ENCODE measurements around the gene THSD1. TPM values are rescaled to one million over a fixed set of nuclear protein-coding genes. Genes with fewer than 3 reads are reported as not detected.

The THSD1 gene
- total and polyA plus RNA-seq, 9 of the 15 experiments (the other 6 are each of a cell fraction or from before 2014, with no cell fraction given): 0.01 to 0.11 (median 0.04) TPM; not detected in 2

DNA sequence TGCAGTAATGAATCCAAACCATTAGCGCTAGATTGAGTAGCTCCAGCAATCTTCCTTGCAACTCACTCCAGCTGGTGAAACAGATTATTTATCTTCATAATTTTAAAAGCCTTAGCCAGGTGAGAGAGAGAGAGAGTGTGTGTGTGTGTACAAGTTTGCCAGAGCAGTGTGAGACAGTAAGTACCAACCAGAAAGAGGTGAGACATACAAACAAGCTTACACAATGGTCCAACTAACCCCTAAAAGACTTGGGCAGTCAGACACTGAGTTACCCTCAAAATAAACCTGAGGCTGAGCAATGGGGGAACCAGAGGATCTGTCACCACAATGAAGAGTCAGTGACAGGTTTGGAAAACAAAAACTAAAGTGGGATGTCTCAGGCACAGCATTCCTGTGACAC, 8.1 kb upstream of the THSD1 start (continued):
- TF ChIP-seq, protein P1, sequence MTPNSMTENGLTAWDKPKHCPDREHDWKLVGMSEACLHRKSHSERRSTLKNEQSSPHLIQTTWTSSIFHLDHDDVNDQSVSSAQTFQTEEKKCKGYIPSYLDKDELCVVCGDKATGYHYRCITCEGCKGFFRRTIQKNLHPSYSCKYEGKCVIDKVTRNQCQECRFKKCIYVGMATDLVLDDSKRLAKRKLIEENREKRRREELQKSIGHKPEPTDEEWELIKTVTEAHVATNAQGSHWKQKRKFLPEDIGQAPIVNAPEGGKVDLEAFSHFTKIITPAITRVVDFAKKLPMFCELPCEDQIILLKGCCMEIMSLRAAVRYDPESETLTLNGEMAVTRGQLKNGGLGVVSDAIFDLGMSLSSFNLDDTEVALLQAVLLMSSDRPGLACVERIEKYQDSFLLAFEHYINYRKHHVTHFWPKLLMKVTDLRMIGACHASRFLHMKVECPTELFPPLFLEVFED (CRISPR knock-in tag; conservative IDR thresholded peaks at IDR 0.05): no peak
- TF ChIP-seq, protein P2, sequence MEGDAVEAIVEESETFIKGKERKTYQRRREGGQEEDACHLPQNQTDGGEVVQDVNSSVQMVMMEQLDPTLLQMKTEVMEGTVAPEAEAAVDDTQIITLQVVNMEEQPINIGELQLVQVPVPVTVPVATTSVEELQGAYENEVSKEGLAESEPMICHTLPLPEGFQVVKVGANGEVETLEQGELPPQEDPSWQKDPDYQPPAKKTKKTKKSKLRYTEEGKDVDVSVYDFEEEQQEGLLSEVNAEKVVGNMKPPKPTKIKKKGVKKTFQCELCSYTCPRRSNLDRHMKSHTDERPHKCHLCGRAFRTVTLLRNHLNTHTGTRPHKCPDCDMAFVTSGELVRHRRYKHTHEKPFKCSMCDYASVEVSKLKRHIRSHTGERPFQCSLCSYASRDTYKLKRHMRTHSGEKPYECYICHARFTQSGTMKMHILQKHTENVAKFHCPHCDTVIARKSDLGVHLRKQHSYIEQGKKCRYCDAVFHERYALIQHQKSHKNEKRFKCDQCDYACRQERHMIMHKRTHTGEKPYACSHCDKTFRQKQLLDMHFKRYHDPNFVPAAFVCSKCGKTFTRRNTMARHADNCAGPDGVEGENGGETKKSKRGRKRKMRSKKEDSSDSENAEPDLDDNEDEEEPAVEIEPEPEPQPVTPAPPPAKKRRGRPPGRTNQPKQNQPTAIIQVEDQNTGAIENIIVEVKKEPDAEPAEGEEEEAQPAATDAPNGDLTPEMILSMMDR (IDR thresholded peaks at IDR 0.05 in 2 of 3, conservative IDR thresholded peaks at IDR 0.05 in 1 of 3; ENCODE audit: insufficient read depth in 2 of 3, low read depth in 1 of 3, low read length in 3 of 3): no peak

DNA sequence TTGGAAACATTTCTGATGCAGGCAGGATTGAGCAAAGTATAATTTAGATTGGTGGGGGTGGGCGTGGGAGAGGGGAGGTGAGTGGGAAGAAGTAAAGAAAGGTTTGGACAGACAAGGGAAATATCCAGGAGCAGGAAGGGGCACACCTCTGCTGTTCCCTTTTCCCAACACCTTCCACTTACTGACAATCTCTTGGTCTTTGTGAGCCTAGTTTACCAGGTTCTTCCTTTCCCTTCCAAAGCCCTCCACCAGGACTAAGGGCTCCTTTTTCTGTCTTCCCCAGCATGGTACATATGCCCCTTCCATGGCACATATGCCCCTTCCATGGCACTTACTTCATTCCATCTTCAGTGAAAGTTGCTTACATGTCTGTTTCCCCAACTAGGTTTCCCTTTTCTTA, 6.2 kb upstream of the THSD1 start:
- CTCF ChIA-PET (ENCODE audit: low intra/inter-chr PET ratio): no interaction called here
- Histone ChIP-seq H4K20me1 (replicated peaks; ENCODE audit: control insufficient read depth, insufficient read depth, low read length) (no peaks in the 10 kb centered on the region), H3K9me1 (ENCODE audit: control insufficient read depth, insufficient read depth, low read length) (no peaks in the 10 kb centered on the region), H3K9me3 (replicated peaks; ENCODE audit: control insufficient read depth, insufficient read depth, low read depth, low read length) (no peaks in the 10 kb centered on the region), H3K4me2 (ENCODE audit: insufficient read depth, low read length) (no peak overlapping the region), H3K4me3 (no peak overlapping the region), H2AFZ (ENCODE audit: low read depth, low read length) (no peak overlapping the region), H3K9ac (ENCODE audit: insufficient read depth in 1 of 2, low read depth in 2 of 2, low read length in 2 of 2) (no peak overlapping the region), H3K4me1 (replicated peaks in 1 of 2; ENCODE audit: control insufficient read depth in 2 of 2, insufficient read depth in 2 of 2, low read length in 2 of 2) (no peaks in the 10 kb centered on the region), H3K79me2 (ENCODE audit: control insufficient read depth, insufficient read depth, low read length) (no peaks in the 10 kb centered on the region), H3K36me3 (ENCODE audit: control insufficient read depth, insufficient read depth, low read length) (peaks cover 49% of the 10 kb centered on the region; the same call in 2 of the 3 replicates), H3K27ac (ENCODE audit: extremely low read depth, low read depth, low read length) (no peak overlapping the region), H3K27me3 (ENCODE audit: control insufficient read depth in 2 of 2, insufficient read depth in 2 of 2, low read length in 2 of 2) (no peaks in the 10 kb centered on the region)
- DNase-seq (ENCODE audit: extremely low read depth in 1 of 4, low spot score in 3 of 4) (no peak), ATAC-seq (no peak), FAIRE-seq (no peak)
- 50% methylated on average over 1 of the region's 1 CpG for WGBS (ENCODE audit: insufficient coverage, low coverage, missing lambda C conversion rate)
- intact Hi-C loops (cut with micrococcal nuclease) (no loop called here), in situ Hi-C loops (cut with MboI) (no loop called here)
- POLR2A ChIA-PET: no interaction called here
- no TSS peak for BruUV-seq (replicated peaks)
- TF ChIP-seq ZNF165 (CRISPR knock-in tag; IDR thresholded peaks at IDR 0.05; ENCODE audit: borderline replicate concordance) (no peak), CBX2 (IDR thresholded peaks at IDR 0.05; ENCODE audit: insufficient read depth, low read length, poor library complexity, severe bottlenecking) (no peak), CREB1 (IDR thresholded peaks at IDR 0.05) (no peak), CREB1 (CRISPR knock-in tag; IDR thresholded peaks at IDR 0.05) (no peak), ZNF431 (CRISPR knock-in tag; IDR thresholded peaks at IDR 0.05) (no peak), TRIM24 (IDR thresholded peaks at IDR 0.05) (no peak), HMGN3 (IDR thresholded peaks at IDR 0.05; ENCODE audit: borderline replicate concordance, extremely low read depth, insufficient read length, low read depth, low read length) (no peak), MYBL2 (IDR thresholded peaks at IDR 0.05; ENCODE audit: low read depth) (no peak), MYBL2 (CRISPR knock-in tag; IDR thresholded peaks at IDR 0.05; ENCODE audit: borderline replicate concordance) (no peak), SIRT6 (IDR thresholded peaks at IDR 0.05; ENCODE audit: low read depth, low read length) (no peak), SP1 (CRISPR knock-in tag; IDR thresholded peaks at IDR 0.05) (no peak), SNRNP70 (optimal IDR thresholded peaks at IDR 0.05; ENCODE audit: low read depth, low read length) (no peak)
- TF ChIP-seq, protein P3, sequence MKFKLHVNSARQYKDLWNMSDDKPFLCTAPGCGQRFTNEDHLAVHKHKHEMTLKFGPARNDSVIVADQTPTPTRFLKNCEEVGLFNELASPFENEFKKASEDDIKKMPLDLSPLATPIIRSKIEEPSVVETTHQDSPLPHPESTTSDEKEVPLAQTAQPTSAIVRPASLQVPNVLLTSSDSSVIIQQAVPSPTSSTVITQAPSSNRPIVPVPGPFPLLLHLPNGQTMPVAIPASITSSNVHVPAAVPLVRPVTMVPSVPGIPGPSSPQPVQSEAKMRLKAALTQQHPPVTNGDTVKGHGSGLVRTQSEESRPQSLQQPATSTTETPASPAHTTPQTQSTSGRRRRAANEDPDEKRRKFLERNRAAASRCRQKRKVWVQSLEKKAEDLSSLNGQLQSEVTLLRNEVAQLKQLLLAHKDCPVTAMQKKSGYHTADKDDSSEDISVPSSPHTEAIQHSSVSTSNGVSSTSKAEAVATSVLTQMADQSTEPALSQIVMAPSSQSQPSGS (CRISPR knock-in tag; IDR thresholded peaks at IDR 0.05): no peak
- TF ChIP-seq, protein P4, sequence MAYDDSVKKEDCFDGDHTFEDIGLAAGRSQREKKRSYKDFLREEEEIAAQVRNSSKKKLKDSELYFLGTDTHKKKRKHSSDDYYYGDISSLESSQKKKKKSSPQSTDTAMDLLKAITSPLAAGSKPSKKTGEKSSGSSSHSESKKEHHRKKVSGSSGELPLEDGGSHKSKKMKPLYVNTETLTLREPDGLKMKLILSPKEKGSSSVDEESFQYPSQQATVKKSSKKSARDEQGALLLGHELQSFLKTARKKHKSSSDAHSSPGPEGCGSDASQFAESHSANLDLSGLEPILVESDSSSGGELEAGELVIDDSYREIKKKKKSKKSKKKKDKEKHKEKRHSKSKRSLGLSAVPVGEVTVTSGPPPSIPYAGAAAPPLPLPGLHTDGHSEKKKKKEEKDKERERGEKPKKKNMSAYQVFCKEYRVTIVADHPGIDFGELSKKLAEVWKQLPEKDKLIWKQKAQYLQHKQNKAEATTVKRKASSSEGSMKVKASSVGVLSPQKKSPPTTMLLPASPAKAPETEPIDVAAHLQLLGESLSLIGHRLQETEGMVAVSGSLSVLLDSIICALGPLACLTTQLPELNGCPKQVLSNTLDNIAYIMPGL (CRISPR knock-in tag; IDR thresholded peaks at IDR 0.05): no peak

Data from K562 (cell line).